ENCODE measurements around the gene MPZL3.

The MPZL3 gene

DNA sequence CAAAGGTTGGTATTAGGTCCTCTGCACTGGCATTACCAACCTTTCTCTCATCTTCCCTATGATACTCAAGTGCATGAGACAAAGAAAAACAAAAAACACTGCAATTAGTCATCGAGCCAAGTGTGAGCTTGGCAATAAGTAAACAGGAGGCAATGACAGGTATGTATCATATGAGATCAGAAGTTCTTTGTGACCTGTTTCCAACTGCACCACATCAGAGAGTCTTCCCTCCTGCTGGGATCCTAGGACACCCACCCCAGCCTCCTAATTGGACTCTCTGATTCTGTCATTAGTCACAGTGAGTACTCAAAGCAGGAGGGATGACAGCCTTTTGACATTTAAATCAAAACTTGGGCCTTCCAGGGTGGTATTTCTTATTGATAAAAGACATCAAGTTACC is 19.5 kb downstream of the MPZL3 start:
- no peak for DNase-seq (ENCODE audit: low read depth)

DNA sequence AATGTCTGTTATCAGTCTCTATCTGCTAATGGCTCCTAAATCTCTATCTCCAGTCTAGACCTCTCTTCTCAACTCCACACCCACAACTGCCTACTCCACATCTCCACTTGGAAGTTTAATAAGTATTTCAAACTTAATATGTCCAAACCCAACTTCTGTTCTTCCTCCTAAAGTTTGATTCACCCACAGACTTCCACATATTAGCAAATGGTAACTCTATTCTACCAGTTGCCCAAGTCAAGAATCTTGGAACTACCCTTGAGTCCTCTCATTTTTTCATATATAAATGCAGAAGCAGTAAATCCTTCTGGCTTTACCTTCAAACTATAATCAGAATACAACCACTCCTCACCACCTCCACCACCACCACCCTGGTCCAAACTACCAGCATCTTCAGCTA is 20.7 kb downstream of the MPZL3 start:
- no peak for DNase-seq (ENCODE audit: low read depth)

DNA sequence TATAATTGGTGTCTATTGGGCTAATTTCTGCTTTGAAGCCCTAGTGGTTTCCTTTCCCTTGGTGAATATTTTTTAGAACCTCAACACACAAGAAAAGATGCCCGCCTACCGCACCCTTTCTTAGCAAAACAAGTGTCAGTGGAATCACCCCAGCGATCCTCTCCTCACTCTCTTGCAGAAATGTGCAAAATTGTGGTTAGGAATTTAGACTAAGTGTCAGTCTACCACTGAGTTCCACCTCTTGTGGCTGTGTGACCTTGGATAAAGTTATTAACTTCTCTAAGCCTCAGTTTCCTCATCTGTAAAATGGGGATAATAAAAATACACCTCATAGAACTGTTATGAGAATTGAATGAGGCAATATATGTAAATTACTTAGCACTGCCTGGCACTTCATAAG is 22.1 kb downstream of the MPZL3 start:
- no peak for DNase-seq (ENCODE audit: low read depth)

DNA sequence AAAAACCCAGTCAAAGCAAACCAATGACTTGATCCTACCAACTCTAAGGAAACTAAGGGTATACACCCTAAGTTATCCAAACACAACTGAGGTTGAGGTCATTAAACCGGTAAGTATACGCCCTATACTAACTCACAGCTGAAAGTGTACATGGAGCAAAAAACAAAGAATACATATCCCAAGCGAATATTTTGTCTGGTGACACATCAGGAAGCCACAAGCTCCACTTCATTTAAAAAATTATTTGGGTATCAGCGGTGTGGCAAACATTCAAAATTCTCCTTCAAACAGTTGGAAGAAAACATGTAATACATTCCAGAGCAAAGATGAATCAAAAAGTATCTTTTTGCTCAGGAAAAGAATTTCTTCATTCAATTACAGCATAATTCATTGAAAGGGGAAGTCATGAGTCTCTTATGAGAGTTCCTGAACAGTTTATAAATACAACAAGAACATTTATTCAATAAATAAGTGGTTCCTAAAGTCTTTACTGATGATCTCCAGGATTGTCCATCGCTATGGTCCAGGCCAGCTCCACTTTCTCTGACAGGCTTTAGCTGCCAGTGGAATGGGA is 22.8 kb downstream of the MPZL3 start:
- DNase-seq (ENCODE audit: low read depth), result no peak

GRCh38 chr11:118227865-118228785 is 24.0 kb downstream of the MPZL3 start:
- DNase-seq (ENCODE audit: low read depth), result no peak

DNA sequence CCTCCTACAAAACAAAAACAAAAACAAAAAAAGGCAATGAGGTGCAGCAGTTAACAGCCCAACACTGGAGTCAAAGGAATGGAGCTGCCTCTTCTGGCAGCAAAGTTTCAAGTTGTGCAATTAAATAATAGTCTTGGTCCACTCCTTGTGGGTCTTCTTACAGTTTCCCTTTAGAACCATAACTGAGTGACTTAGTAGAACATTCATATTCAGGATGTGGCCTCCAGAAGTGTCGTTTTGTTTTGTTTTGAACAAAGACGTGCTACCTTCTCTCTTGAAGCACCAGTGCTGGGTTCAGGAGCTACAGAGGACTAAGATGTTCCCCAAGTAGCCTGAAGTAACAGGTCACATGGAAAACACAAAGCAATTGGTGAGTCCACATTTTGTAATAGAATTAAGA is 25.4 kb downstream of the MPZL3 start:
- no peak for DNase-seq (ENCODE audit: low read depth)

- no peak for DNase-seq (ENCODE audit: low read depth)
Measured at GRCh38 chr11:118226296-118226695, 25.9 kb downstream of the MPZL3 start.

DNA sequence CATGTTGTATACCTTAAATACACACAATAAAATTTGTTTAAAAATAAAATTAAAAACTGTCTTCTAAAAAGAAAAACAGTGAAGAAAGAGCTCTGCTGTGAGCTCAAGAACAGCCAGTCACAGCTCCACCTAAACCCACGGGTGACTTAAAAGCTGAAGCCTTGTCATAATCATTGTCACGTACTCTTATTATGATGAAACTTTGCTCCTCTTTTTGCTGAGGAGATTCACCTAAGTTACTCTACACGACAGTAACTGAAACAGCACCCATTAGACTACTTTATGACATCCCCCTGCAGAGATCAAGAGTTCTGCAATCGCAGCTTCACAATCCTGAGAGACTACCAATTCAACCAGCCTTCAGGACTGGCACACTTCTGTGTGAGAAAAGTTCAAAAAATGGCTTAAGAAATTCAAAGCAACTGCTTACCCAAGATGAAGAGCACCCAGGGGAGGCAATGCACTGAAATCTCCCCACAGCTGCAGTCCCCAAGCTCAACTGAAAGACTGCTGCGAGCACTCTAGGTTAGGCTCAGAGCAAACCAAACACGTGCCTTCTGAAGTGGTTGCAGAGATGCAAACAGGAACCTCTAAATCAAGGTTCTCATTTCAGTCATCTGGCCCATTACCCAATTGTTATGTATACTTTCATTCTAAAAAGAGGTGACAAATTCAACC is 27.5 kb downstream of the MPZL3 start, which contains the start of gene JAML:
TSS of gene JAML (minus strand) at position 501 of the 678 bp plus-strand sequence. CDS start 10,145 bp downstream, outside the sequence.
- no peak for DNase-seq (ENCODE audit: low read depth)

GRCh38 chr11:118223992-118224391 is 28.2 kb downstream of the MPZL3 start:
- no peak for DNase-seq (ENCODE audit: low read depth)

DNA sequence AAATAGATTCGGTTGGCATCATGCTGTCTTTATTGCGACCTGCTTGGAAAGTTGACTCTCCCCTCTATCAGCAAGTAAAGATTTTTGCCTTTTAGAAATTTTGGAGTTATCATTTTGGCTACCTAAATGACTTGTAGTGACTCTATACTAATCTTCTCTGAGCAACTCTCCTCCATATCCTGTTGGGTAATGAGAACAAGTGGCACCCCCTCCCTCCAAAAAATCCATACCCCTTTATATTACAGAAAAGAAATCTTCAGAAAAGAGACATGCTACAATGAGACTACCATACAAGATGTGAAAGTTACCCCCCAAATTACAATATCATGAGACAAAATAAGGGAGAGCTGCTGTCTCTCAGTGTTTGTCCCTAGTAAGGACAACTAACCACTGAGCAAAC is 28.6 kb downstream of the MPZL3 start:
- no peak for DNase-seq (ENCODE audit: low read depth)

- DNase-seq (ENCODE audit: low read depth), result no peak
Measured at GRCh38 chr11:118222437-118222836, 29.7 kb downstream of the MPZL3 start.

DNA sequence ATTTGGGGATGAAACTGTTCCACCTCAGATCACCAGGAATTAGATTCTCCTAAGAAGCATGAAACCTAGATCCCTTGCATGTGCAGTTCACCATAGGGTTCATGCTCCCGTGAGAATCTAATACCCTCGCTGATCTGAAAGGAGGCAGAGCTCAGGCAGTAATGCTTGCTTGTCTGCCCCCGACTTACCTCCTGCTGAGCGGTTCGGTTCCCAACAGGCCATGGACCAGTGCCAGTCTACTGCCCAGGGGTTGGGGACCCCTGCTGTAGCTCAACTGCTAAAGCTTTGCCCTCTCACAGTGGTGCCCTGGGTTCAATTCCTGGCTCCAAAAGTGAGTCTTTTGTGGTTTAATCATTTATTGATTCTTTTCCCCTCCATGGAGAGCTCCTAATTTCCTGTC is 30.7 kb downstream of the MPZL3 start:
- no peak for DNase-seq (ENCODE audit: low read depth)

DNA sequence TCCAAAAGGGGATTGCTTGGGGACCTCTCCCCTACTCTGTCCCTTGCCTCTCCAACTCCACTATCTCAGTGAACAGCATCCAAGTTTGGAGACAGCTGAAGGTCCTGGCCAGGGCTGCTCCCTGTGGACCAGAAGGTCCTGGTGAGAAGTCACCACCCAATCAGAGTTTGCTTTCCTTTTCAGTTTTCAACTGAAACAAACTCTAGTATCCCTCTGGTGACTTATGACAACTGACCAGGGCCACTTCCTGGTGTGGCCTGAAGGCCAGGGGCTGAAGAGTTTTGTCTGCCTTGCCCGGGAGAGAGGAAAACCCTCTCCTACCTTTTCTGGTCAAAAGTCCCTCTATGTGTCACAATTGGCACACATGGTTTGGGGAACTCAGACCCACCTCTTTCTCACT is 32.4 kb downstream of the MPZL3 start:
- no peak for DNase-seq (ENCODE audit: low read depth)

DNA sequence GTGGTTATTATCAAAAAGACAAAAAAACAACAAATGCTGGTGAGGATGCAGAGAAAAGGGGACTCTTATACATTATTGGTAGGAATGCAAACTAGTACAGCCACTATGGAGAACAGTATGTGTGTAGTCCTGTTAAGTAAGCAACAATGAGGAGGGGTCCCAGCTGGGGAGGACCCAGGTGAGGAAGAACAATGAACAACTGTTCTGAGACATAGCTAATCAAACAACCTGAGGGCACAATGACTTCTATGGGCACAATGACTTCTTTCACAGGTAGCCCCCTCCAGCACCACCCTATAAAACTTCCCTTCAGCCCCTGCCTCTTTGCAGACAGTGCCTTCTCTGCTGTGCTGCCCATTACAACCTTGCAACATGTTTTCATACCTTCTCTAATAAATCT is 32.9 kb downstream of the MPZL3 start:
- no peak for DNase-seq (ENCODE audit: low read depth)

GRCh38 chr11:118217575-118217974 is 34.6 kb downstream of the MPZL3 start:
- no peak for DNase-seq (ENCODE audit: low read depth)

DNA sequence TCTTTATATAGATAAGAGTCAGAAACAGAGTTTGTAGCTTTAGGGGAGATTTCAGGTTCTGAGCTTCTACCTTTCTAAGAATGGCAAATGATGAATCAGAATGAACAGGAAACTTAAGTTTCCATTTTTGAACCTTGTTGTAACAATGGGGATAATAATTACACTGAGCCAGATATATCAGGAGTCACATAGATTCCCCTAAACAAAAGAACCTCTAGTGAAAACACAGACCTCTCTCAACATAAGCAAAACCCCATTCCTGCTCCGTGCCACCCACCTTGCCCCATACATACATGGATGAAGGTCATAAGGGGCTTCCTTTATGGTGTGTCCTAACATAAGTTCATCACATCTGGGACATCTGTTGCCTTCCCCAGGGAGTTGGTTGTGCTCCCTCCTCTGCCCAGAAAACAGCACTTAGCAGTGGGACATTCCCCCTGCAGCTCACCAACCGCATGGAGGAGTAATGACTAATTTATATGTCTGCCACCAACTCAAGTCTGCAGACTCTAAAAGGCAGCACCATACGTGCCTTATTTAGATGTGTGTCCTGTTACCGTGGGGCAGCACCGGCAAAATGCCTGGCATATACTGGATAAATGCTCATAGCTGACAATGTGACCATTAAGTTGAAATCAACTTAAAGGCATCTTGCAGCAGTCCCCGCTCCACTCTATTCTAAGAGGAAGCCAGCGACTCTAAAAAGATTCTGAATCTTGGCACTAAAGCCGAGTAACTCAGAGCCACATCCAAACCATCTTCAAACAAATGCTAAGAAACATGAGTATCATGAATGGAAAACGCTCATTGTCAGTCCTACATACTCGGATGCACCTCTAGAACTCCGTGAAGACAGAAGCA is 35.3 kb downstream of the MPZL3 start:
- DNase-seq (ENCODE audit: low read depth), result no peak

- no peak for DNase-seq (ENCODE audit: low read depth)
Measured at GRCh38 chr11:118215765-118216164, 36.4 kb downstream of the MPZL3 start.

DNA sequence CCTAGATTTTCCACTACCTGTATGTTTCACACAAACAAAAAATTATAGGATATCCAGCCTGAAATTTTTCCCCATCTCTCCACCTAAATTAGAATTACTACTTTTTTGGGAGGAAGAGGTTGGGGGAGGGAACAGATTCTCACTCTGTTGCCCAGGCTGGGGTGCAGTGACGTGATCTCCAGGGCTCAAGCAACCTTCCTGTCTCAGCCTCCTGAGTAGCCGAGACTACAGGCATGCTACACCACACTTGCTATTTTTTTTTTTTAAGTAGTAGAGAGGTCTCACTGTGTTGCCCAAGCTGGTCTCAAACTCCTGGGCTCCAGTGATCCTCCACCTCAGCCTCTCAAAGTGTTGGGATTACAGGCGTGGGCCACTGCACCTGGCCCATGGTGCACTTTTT is 36.9 kb downstream of the MPZL3 start:
- no peak for DNase-seq (ENCODE audit: low read depth)

- DNase-seq (ENCODE audit: low read depth), result no peak
Measured at GRCh38 chr11:118214210-118214914, 37.8 kb downstream of the MPZL3 start.

- DNase-seq (ENCODE audit: low read depth), result no peak
Measured at GRCh38 chr11:118213781-118214180, 38.4 kb downstream of the MPZL3 start.

DNA sequence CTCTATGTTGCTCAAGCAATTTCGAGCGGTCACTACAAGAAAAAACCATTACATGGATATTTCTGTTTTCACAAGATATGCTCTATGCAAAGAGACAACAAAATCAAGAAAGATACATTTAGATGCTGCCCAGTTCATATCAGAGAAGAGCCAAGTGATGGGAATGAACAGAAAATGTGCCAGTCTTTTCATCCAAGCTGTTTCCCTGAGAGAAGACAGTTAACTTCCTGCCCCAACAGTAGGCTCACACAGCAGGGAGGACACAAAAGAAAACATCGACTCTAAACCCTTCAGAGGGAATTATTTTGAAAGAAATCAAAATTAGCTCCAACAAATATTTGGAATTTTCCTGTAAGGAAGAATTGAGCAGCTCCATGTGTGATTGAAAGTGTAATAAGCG is 39.0 kb downstream of the MPZL3 start:
- no peak for DNase-seq (ENCODE audit: low read depth)

Measured in CMK (cell line).